Calu3 (cell line): ENCODE measurements around the gene SERGEF. TPM values are rescaled to one million over a fixed set of nuclear protein-coding genes. Genes with fewer than 3 reads are reported as not detected.

Source experiments
- BruUV-seq: library from RNA; stranded (reverse); fragments of 400-500 nt; replicated peaks from 2 replicates; lab custom pipeline; 2021; lab: Mats Ljungman, UMichigan
- CTCF ChIA-PET: fragments of 300-600 bp; sonication (Branson Sonifier 250); formaldehyde crosslinking; loops from one replicate; lab custom pipeline; 2022; ENCODE audit warnings: antibody characterized with exemption; lab: Charles Lee
- DNase-seq: peaks from one replicate; pipeline ENCODE4 v3.0.0; 2022
- H3K27ac Mint-ChIP-seq: one replicate; pipeline ENCODE4 v1.8.0; 2022; ENCODE audit warnings: mixed read lengths; ENCODE audit not compliant: unreplicated experiment
- H3K27me3 Mint-ChIP-seq: one replicate; pipeline ENCODE4 v1.8.0; 2022; ENCODE audit warnings: mixed read lengths; ENCODE audit not compliant: unreplicated experiment
- H3K36me3 Mint-ChIP-seq: one replicate; pipeline ENCODE4 v1.8.0; 2022; ENCODE audit warnings: mild to moderate bottlenecking, moderate library complexity, mixed read lengths; ENCODE audit not compliant: insufficient read depth, unreplicated experiment
- H3K4me1 Mint-ChIP-seq: one replicate; pipeline ENCODE4 v1.8.0; 2022; ENCODE audit warnings: mild to moderate bottlenecking, low read depth, mixed read lengths; ENCODE audit not compliant: unreplicated experiment
- H3K4me3 Mint-ChIP-seq: one replicate; pipeline ENCODE4 v1.8.0; 2022; ENCODE audit warnings: mild to moderate bottlenecking, low read depth, moderate library complexity, mixed read lengths; ENCODE audit not compliant: unreplicated experiment
- H3K9me3 Mint-ChIP-seq: one replicate; pipeline ENCODE4 v1.8.0; 2022; ENCODE audit warnings: low read depth, mixed read lengths; ENCODE audit not compliant: unreplicated experiment
- CTCF ChIP-seq: fragments of 200-600 bp; IDR thresholded peaks from one replicate; pipeline ENCODE4 v1.8.0; 2022; ENCODE audit warnings: antibody characterized with exemption; ENCODE audit not compliant: unreplicated experiment
- intact Hi-C: fragments of 100-400 bp; cut with micrococcal nuclease; formaldehyde crosslinking; loops from one replicate; pipeline ENCODE4 v1.10.0; 2022; ENCODE audit not compliant: unreplicated experiment
- total RNA-seq: library from RNA; stranded (reverse); gene quantifications from 2 replicates; pipeline ENCODE4 v1.2.3, GENCODE V29; 2022

The SERGEF gene
- total RNA-seq, 1 experiment from 2014 or later: 28.1 TPM

GRCh38 chr11:17927681-17928343 lies 85.0 kb downstream of the SERGEF start:
- no TSS peak for BruUV-seq
- no peak overlapping the region for H3K4me3 Mint-ChIP-seq
- CTCF ChIA-PET: interaction anchor here (2.3 kb wide), 1 partner anchor 197 kb away, joined by 5 read pairs; no protein-coding TSS in a partner anchor
- intact Hi-C loops: no loop called here
- H3K27me3 Mint-ChIP-seq: no peaks in the 10 kb centered on the region
- H3K9me3 Mint-ChIP-seq: no peaks in the 10 kb centered on the region
- H3K27ac Mint-ChIP-seq: no peak overlapping the region
- TF ChIP-seq CTCF: no peak
- H3K36me3 Mint-ChIP-seq: no peaks in the 10 kb centered on the region
- DNase-seq: no peak
- H3K4me1 Mint-ChIP-seq: no peaks in the 10 kb centered on the region

GRCh38 chr11:17927041-17927440 lies 85.8 kb downstream of the SERGEF start:
- no peak for TF ChIP-seq CTCF
- Mint-ChIP-seq H3K4me1 (no peaks in the 10 kb centered on the region), H3K27ac (no peak overlapping the region), H3K4me3 (no peak overlapping the region), H3K9me3 (no peaks in the 10 kb centered on the region), H3K36me3 (no peaks in the 10 kb centered on the region), H3K27me3 (no peaks in the 10 kb centered on the region)
- intact Hi-C loops: no loop called here
- no peak for DNase-seq
- BruUV-seq: no TSS peak
- CTCF ChIA-PET: no interaction called here

DNA sequence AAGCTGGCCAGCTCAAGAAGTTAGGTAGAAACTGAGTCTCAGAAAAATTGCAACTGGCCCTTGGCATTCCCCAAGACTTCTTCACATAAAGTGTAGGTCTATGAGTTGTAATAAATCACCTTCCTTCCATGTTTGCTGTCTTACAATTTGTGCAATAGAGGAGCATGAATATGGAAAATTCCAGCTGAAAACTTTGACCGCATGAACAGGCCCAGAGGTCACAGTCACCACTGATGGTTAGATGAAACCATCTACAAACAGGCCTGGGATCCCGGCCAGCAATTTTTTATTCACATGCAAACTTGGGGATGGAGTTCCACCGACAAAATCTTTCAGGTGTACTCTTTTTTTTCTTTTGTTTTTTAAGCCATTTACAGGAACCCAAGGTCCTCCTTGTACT lies 88.1 kb downstream of the SERGEF start:
- Mint-ChIP-seq H3K27ac (no peak overlapping the region), H3K4me1 (no peaks in the 10 kb centered on the region), H3K27me3 (no peaks in the 10 kb centered on the region), H3K36me3 (no peaks in the 10 kb centered on the region), H3K4me3 (no peak overlapping the region), H3K9me3 (no peaks in the 10 kb centered on the region)
- no peak for TF ChIP-seq CTCF
- no peak for DNase-seq
- CTCF ChIA-PET: no interaction called here
- BruUV-seq: no TSS peak
- intact Hi-C loops: no loop called here

GRCh38 chr11:17923217-17923616 lies 89.6 kb downstream of the SERGEF start:
- TF ChIP-seq CTCF: no peak
- no peaks in the 10 kb centered on the region for H3K36me3 Mint-ChIP-seq
- H3K4me3 Mint-ChIP-seq: no peak overlapping the region
- no peak for DNase-seq
- no peak overlapping the region for H3K27ac Mint-ChIP-seq
- CTCF ChIA-PET: no interaction called here
- H3K9me3 Mint-ChIP-seq: no peaks in the 10 kb centered on the region
- no TSS peak for BruUV-seq
- intact Hi-C loops: no loop called here
- no peaks in the 10 kb centered on the region for H3K4me1 Mint-ChIP-seq
- H3K27me3 Mint-ChIP-seq: no peaks in the 10 kb centered on the region
